ENCODE data around the gene SLC7A1. TPM values are rescaled to one million over a fixed set of nuclear protein-coding genes. Genes with fewer than 3 reads are reported as not detected.

The SLC7A1 gene
- total RNA-seq, 1 experiment from 2014 or later = 84.5 TPM

- TF ChIP-seq ZSCAN18 (CRISPR knock-in tag; IDR thresholded peaks at IDR 0.05) (no peak), IRF2 (CRISPR knock-in tag; IDR thresholded peaks at IDR 0.05; ENCODE audit: borderline replicate concordance, low read depth) (no peak), ZNF512 (CRISPR knock-in tag; IDR thresholded peaks at IDR 0.05; ENCODE audit: borderline replicate concordance) (no peak), ZNF416 (CRISPR knock-in tag; IDR thresholded peaks at IDR 0.05) (no peak), ELF4 (CRISPR knock-in tag; IDR thresholded peaks at IDR 0.05; ENCODE audit: low read depth) (no peak), TP53 (CRISPR knock-in tag; IDR thresholded peaks at IDR 0.05) (no peak), ATF1 (CRISPR knock-in tag; IDR thresholded peaks at IDR 0.05) (no peak)
Observed at GRCh38 chr13:29515372-29515771, 80.1 kb downstream of the SLC7A1 start (continued).

GRCh38 chr13:29514720-29515310 is 80.7 kb downstream of the SLC7A1 start:
- DNase-seq (ENCODE audit: low spot score) (no peak), ATAC-seq (no peak)
- TF ChIP-seq ZNF423 (CRISPR knock-in tag; IDR thresholded peaks at IDR 0.05) (no peak), PRRX2 (CRISPR knock-in tag; IDR thresholded peaks at IDR 0.05) (no peak), ZNF121 (CRISPR knock-in tag; IDR thresholded peaks at IDR 0.05) (no peak), MLX (CRISPR knock-in tag; IDR thresholded peaks at IDR 0.05) (no peak), HMGA2 (CRISPR knock-in tag; IDR thresholded peaks at IDR 0.05) (no peak), AFF4 (CRISPR knock-in tag; IDR thresholded peaks at IDR 0.05; ENCODE audit: borderline replicate concordance) (no peak), GRHL2 (CRISPR knock-in tag; IDR thresholded peaks at IDR 0.05; ENCODE audit: insufficient replicate concordance, severe bottlenecking) (no peak), MAX (CRISPR knock-in tag; IDR thresholded peaks at IDR 0.05) (no peak), ZBTB43 (CRISPR knock-in tag; IDR thresholded peaks at IDR 0.05) (no peak), GABPB1 (CRISPR knock-in tag; IDR thresholded peaks at IDR 0.05) (no peak), CTCF (IDR thresholded peaks at IDR 0.05) (no peak)
- H3K9me3 Mint-ChIP-seq = no peaks in the 10 kb centered on the region
- no peaks in the 10 kb centered on the region for H3K27me3 Mint-ChIP-seq (ENCODE audit: low read depth)
- H3K4me3 Mint-ChIP-seq = no peak overlapping the region
- ChIA-PET CTCF (no interaction called here), POLR2A (no interaction called here)
- H3K4me1 Mint-ChIP-seq = no peaks in the 10 kb centered on the region
- H3K36me3 Mint-ChIP-seq = peaks cover 54% of the 10 kb centered on the region
- no peak overlapping the region for H3K27ac Mint-ChIP-seq

Data from WTC11 (cell line).